Neural cell (in vitro differentiated cells): ENCODE results near the gene SGCD. TPM values are rescaled to one million over a fixed set of nuclear protein-coding genes. Genes with fewer than 3 reads are reported as not detected.

Experiments used
- H2AFZ ChIP-seq: fragments of 200-600, 300-800 bp; sonication (generic), shearing (Covaris generic); 2 replicates; pipeline ENCODE4 v1.6.0; 2014; ENCODE audit warnings: low read depth, mild to moderate bottlenecking, antibody characterized with exemption, low read length, moderate library complexity
- H3F3A ChIP-seq: fragments of 200-600 bp; shearing (Covaris generic); 2 replicates; pipeline ENCODE4 v1.6.1; 2016; ENCODE audit warnings: mild to moderate bottlenecking, moderate library complexity, mixed read lengths, antibody characterized with exemption, low read length; ENCODE audit not compliant: insufficient read depth, poor library complexity, severe bottlenecking
- H3K27ac ChIP-seq: fragments of 200-600, 300-800 bp; sonication (generic), shearing (Covaris generic); 2 replicates; pipeline ENCODE4 v1.5.1; 2014; ENCODE audit warnings: mild to moderate bottlenecking, low read length, moderate library complexity
- H3K27me3 ChIP-seq: fragments of 300-800, 200-600 bp; sonication (generic), shearing (Covaris generic); 2 replicates; pipeline ENCODE4 v1.6.0; 2014; ENCODE audit warnings: mild to moderate bottlenecking, low read depth, low read length, moderate library complexity; ENCODE audit not compliant: insufficient read depth
- H3K36me3 ChIP-seq: fragments of 300-800, 200-600 bp; sonication (generic), shearing (Covaris generic); 2 replicates; pipeline ENCODE4 v1.5.1; 2014; ENCODE audit warnings: mild to moderate bottlenecking, antibody characterized with exemption, low read length, moderate library complexity; ENCODE audit not compliant: insufficient read depth
- H3K4me2 ChIP-seq: fragments of 300-800, 200-600 bp; sonication (generic), shearing (Covaris generic); 2 replicates; pipeline ENCODE4 v1.6.0; 2014; ENCODE audit warnings: mild to moderate bottlenecking, low read length
- H3K4me3 ChIP-seq: fragments of 300-800, 200-600 bp; sonication (generic), shearing (Covaris generic); 2 replicates; pipeline ENCODE4 v1.5.1; 2014; ENCODE audit warnings: mild to moderate bottlenecking, low read length, moderate library complexity
- H3K79me2 ChIP-seq: fragments of 200-600 bp; shearing (Covaris generic); replicated peaks from 2 replicates; pipeline ENCODE4 v1.6.0; 2014; ENCODE audit warnings: mild to moderate bottlenecking, low read length, moderate library complexity; ENCODE audit not compliant: insufficient read depth
- H3K9ac ChIP-seq: fragments of 300-800, 200-600 bp; sonication (generic), shearing (Covaris generic); 2 replicates; pipeline ENCODE4 v1.6.1; 2016; ENCODE audit warnings: mild to moderate bottlenecking, low read length, mixed read lengths
- H3K9me2 ChIP-seq: fragments of 200-600 bp; shearing (Covaris generic); 2 replicates; pipeline ENCODE4 v1.6.1; 2016; ENCODE audit warnings: mild to moderate bottlenecking, low read length, mixed read lengths; ENCODE audit not compliant: insufficient read depth
- H3K9me3 ChIP-seq: fragments of 200-600, 300-800 bp; sonication (generic), shearing (Covaris generic); 2 replicates; pipeline ENCODE4 v1.6.1; 2016; ENCODE audit warnings: mild to moderate bottlenecking, mixed run types, low read length, moderate library complexity, mixed read lengths
- H4K20me1 ChIP-seq: fragments of 200-600 bp; shearing (Covaris generic); 2 replicates; pipeline ENCODE4 v1.6.1; 2016; ENCODE audit warnings: mild to moderate bottlenecking, mixed run types; ENCODE audit not compliant: insufficient read depth
- EP300 ChIP-seq: fragments of 450-650 bp; conservative IDR thresholded peaks from 2 replicates; pipeline ENCODE4 v1.6.1; 2014; ENCODE audit warnings: antibody characterized with exemption, mild to moderate bottlenecking, moderate library complexity; ENCODE audit not compliant: poor library complexity, severe bottlenecking
- EZH2 ChIP-seq: fragments of 200-600, 300-800 bp; shearing (Covaris generic), sonication (generic); IDR thresholded peaks from 2 replicates; pipeline ENCODE4 v1.6.1; 2014; ENCODE audit warnings: antibody characterized with exemption, low read length, borderline replicate concordance, mild to moderate bottlenecking; ENCODE audit not compliant: insufficient read depth, poor library complexity, severe bottlenecking
- MXI1 ChIP-seq: fragments of 450-650 bp; conservative IDR thresholded peaks from 2 replicates; pipeline ENCODE4 v1.6.1; 2014; ENCODE audit warnings: antibody characterized with exemption, mild to moderate bottlenecking; ENCODE audit not compliant: poor library complexity, severe bottlenecking
- POLR2AphosphoS5 ChIP-seq: IDR thresholded peaks from 2 replicates; pipeline ENCODE4 v1.6.1; 2012
- RAD21 ChIP-seq: fragments of 450-650 bp; conservative IDR thresholded peaks from 2 replicates; pipeline ENCODE4 v1.6.1; 2014; ENCODE audit warnings: antibody characterized with exemption, mild to moderate bottlenecking, moderate library complexity
- SMC3 ChIP-seq: fragments of 450-650 bp; conservative IDR thresholded peaks from 2 replicates; pipeline ENCODE4 v1.6.1; 2014; ENCODE audit warnings: antibody characterized with exemption, mild to moderate bottlenecking, moderate library complexity; ENCODE audit not compliant: poor library complexity
- TAF1 ChIP-seq: IDR thresholded peaks from 2 replicates; pipeline ENCODE4 v1.6.1; 2012; ENCODE audit warnings: low read depth
- polyA plus RNA-seq: library from polyadenylated mRNA; depleted of rRNA; stranded (reverse); fragments of >200 nt; gene quantifications from 2 replicates; pipeline ENCODE4 v1.2.3, GENCODE V29; 2014
- TF ChIP-seq, protein P1 (sequence below): fragments of 450-650 bp; IDR thresholded peaks from 2 replicates; pipeline ENCODE4 v1.5.1; 2014; ENCODE audit warnings: antibody characterized with exemption, mild to moderate bottlenecking, moderate library complexity; ENCODE audit not compliant: poor library complexity, severe bottlenecking
- TF ChIP-seq, protein P2 (sequence below): IDR thresholded peaks from 2 replicates; pipeline ENCODE4 v1.6.1; 2012; ENCODE audit warnings: borderline replicate concordance

Gene SGCD
- polyA plus RNA-seq, 1 donor from 2014 or later: 3.4 TPM

DNA sequence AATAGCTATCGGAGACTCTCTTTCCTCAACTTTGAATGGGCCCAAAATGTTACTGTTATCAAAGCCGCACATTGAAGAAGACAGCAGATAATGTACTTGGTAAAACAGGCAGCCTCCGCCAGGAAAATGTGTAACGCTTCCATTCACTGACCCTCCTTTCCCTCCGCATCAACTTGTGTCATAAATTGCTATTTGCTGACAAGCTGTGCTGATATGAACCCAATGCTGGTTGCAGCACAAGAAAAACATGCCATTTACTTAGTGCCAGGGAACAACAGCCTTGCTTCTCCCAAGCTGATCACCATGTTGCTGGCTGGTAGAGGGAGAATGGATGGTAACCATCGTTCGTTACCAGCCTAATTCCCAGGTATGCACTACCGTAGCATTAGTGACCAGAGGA lies 360.6 kb downstream of the SGCD start:
- TF ChIP-seq, protein P1, sequence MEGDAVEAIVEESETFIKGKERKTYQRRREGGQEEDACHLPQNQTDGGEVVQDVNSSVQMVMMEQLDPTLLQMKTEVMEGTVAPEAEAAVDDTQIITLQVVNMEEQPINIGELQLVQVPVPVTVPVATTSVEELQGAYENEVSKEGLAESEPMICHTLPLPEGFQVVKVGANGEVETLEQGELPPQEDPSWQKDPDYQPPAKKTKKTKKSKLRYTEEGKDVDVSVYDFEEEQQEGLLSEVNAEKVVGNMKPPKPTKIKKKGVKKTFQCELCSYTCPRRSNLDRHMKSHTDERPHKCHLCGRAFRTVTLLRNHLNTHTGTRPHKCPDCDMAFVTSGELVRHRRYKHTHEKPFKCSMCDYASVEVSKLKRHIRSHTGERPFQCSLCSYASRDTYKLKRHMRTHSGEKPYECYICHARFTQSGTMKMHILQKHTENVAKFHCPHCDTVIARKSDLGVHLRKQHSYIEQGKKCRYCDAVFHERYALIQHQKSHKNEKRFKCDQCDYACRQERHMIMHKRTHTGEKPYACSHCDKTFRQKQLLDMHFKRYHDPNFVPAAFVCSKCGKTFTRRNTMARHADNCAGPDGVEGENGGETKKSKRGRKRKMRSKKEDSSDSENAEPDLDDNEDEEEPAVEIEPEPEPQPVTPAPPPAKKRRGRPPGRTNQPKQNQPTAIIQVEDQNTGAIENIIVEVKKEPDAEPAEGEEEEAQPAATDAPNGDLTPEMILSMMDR: no peak
- TF ChIP-seq EP300 (peak; percentile 22), POLR2AphosphoS5 (peak; percentile 48)
- Histone ChIP-seq H3K9me3 (no peaks in the 10 kb centered on the region), H3F3A (no peaks in the 10 kb centered on the region), H3K4me2 (no peak overlapping the region), H3K79me2 (no peaks in the 10 kb centered on the region), H3K27me3 (no peaks in the 10 kb centered on the region), H4K20me1 (no peaks in the 10 kb centered on the region), H3K9ac (peak overlapping the region; percentile 24), H3K36me3 (no peaks in the 10 kb centered on the region), H3K27ac (peak overlapping the region; percentile 68), H2AFZ (no peak overlapping the region), H3K4me3 (peak overlapping the region; percentile 14), H3K9me2 (no peaks in the 10 kb centered on the region)

DNA sequence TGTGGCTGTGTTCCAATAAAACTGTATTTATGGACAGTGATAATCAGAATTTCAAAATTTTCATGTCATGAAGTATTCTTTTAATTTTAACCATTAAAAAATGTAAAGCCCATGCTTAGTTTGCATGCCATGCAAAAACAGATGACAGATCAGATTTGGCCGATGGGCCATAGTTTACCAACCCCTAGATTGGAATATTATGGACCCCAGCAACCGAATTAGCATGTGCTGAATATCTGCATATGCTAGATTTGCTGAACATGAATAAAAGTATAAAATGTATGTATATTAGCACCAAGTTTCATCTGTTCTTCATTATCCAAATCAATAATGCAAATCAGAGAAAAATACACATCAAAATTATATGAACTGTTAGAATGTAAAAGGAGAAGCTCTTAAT lies 364.6 kb downstream of the SGCD start:
- Histone ChIP-seq H4K20me1 (no peaks in the 10 kb centered on the region), H3K4me3 (no peak overlapping the region), H3F3A (no peaks in the 10 kb centered on the region), H2AFZ (no peak overlapping the region), H3K27ac (no peak overlapping the region), H3K9ac (no peak overlapping the region), H3K9me3 (no peaks in the 10 kb centered on the region), H3K27me3 (no peaks in the 10 kb centered on the region), H3K36me3 (no peaks in the 10 kb centered on the region), H3K79me2 (no peaks in the 10 kb centered on the region), H3K4me2 (no peak overlapping the region), H3K9me2 (no peaks in the 10 kb centered on the region)
- TF ChIP-seq, protein P1: no peak
- no peak for TF ChIP-seq EP300
- no peak for TF ChIP-seq MXI1
- TF ChIP-seq TAF1: no peak

DNA sequence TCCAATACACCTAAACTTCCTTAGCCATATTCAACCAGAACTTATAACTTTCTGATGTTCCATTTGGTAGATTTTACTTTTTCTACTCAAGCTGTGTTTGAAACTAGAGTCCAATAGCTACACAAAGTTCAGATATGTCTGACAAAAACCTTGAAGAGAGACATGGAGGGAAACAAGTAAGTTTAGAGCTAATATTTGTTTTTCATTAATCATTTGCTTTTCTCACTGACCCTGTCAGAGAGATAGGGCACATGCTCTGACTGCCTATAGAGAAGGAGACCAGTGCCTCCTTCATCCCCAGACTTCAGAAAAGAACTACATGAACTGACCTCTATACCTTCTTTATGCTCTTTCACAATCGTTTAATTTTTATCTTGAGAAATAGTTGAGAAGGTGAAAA lies 366.1 kb downstream of the SGCD start:
- no peaks in the 10 kb centered on the region for H3K9me2 ChIP-seq
- no peaks in the 10 kb centered on the region for H3K36me3 ChIP-seq
- H2AFZ ChIP-seq: no peak overlapping the region
- H4K20me1 ChIP-seq: no peaks in the 10 kb centered on the region
- H3K4me2 ChIP-seq: no peak overlapping the region
- TF ChIP-seq RAD21 (no peak), EZH2 (no peak), TAF1 (no peak), SMC3 (no peak), POLR2AphosphoS5 (no peak), EP300 (no peak), MXI1 (no peak)
- TF ChIP-seq, protein P1: no peak
- TF ChIP-seq, protein P2, sequence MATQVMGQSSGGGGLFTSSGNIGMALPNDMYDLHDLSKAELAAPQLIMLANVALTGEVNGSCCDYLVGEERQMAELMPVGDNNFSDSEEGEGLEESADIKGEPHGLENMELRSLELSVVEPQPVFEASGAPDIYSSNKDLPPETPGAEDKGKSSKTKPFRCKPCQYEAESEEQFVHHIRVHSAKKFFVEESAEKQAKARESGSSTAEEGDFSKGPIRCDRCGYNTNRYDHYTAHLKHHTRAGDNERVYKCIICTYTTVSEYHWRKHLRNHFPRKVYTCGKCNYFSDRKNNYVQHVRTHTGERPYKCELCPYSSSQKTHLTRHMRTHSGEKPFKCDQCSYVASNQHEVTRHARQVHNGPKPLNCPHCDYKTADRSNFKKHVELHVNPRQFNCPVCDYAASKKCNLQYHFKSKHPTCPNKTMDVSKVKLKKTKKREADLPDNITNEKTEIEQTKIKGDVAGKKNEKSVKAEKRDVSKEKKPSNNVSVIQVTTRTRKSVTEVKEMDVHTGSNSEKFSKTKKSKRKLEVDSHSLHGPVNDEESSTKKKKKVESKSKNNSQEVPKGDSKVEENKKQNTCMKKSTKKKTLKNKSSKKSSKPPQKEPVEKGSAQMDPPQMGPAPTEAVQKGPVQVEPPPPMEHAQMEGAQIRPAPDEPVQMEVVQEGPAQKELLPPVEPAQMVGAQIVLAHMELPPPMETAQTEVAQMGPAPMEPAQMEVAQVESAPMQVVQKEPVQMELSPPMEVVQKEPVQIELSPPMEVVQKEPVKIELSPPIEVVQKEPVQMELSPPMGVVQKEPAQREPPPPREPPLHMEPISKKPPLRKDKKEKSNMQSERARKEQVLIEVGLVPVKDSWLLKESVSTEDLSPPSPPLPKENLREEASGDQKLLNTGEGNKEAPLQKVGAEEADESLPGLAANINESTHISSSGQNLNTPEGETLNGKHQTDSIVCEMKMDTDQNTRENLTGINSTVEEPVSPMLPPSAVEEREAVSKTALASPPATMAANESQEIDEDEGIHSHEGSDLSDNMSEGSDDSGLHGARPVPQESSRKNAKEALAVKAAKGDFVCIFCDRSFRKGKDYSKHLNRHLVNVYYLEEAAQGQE: no peak
- H3K79me2 ChIP-seq: no peaks in the 10 kb centered on the region
- no peak overlapping the region for H3K9ac ChIP-seq
- H3K4me3 ChIP-seq: no peak overlapping the region
- H3K9me3 ChIP-seq: no peaks in the 10 kb centered on the region
- no peak overlapping the region for H3K27ac ChIP-seq
- H3K27me3 ChIP-seq: no peaks in the 10 kb centered on the region
- H3F3A ChIP-seq: no peaks in the 10 kb centered on the region
